GM12878 (cell line): ENCODE measurements around the gene TOR1A. TPM values are rescaled to one million over a fixed set of nuclear protein-coding genes. Genes with fewer than 3 reads are reported as not detected.

Experiments
- ATAC-seq: fragments of 200-7000 bp; cut with Tn5 transposase; 3 replicates; pipeline ENCODE4 v1.9.1; 2020; ENCODE audit warnings: mild to moderate bottlenecking, moderate library complexity
- BruUV-seq: library from RNA; stranded (reverse); fragments of 400-500 nt; replicated peaks from 2 replicates; lab custom pipeline; 2021; lab: Mats Ljungman, UMichigan
- CTCF ChIA-PET: fragments of 300-600 bp; sonication (Branson Sonifier 250); formaldehyde crosslinking; extraction: SDS; loops from one replicate; lab custom pipeline; 2021; ENCODE audit warnings: inconsistent platforms; lab: Yijun Ruan, JAX
- POLR2A ChIA-PET: fragments of 350-600 bp; formaldehyde crosslinking; extraction: SDS; loops from one replicate; lab custom pipeline; 2021; ENCODE audit warnings: inconsistent platforms; lab: Charles Lee
- RAD21 ChIA-PET: fragments of 300-600 bp; sonication (Branson Sonifier 250); formaldehyde crosslinking; loops from one replicate; lab custom pipeline; 2023; ENCODE audit warnings: antibody characterized with exemption; ENCODE audit not compliant: unreplicated experiment; lab: Charles Lee
- SMC1A ChIA-PET: fragments of 300-600 bp; sonication (Branson Sonifier 250); formaldehyde crosslinking; loops from one replicate; lab custom pipeline; 2023; ENCODE audit not compliant: unreplicated experiment, uncharacterized antibody; lab: Charles Lee
- DNase-seq: peaks from one replicate; pipeline ENCODE4 v3.0.0-alpha.2; 2011; ENCODE audit warnings: low read depth, low spot score
- FAIRE-seq: peaks from 3 replicates; lab custom pipeline; 2011; peaks lifted over from hg19 to GRCh38; lab: Jason Lieb, UNC
- H2AFZ ChIP-seq: 2 replicates; pipeline ENCODE4 v1.6.0; 2011; ENCODE audit warnings: low read depth, low read length, control low read depth; ENCODE audit not compliant: control insufficient read depth
- H3K27ac ChIP-seq: 2 replicates; pipeline ENCODE4 v1.5.1; 2011; ENCODE audit warnings: control low read depth; ENCODE audit not compliant: control insufficient read depth, insufficient read depth
- H3K27me3 ChIP-seq, 2 experiments: replicated peaks in 1 of 2; 2 replicates each; pipeline versions ENCODE4 v1.6.0 to v1.6.1; 2011; ENCODE audit warnings: low read length in 1 of 2; ENCODE audit not compliant: control insufficient read depth in 2 of 2, insufficient read depth in 2 of 2
- H3K36me3 ChIP-seq, 2 experiments: 2 replicates each; pipeline ENCODE4 v1.5.1; 2011; ENCODE audit warnings: low read length in 1 of 2; ENCODE audit not compliant: control insufficient read depth in 2 of 2, insufficient read depth in 2 of 2
- H3K4me1 ChIP-seq: 2 replicates; pipeline ENCODE4 v1.6.1; 2011; ENCODE audit warnings: mild to moderate bottlenecking, low read length, moderate library complexity, mixed read lengths; ENCODE audit not compliant: control insufficient read depth, insufficient read depth
- H3K4me2 ChIP-seq: 2 replicates; pipeline ENCODE4 v1.6.0; 2011; ENCODE audit warnings: control low read depth; ENCODE audit not compliant: control insufficient read depth, insufficient read depth
- H3K4me3 ChIP-seq: fragments of 200-600 bp; sonication (generic); 2 replicates; pipeline ENCODE4 v1.5.1; 2016
- H3K79me2 ChIP-seq: 2 replicates; pipeline ENCODE4 v1.6.0; 2011; ENCODE audit warnings: low read length; ENCODE audit not compliant: control insufficient read depth, insufficient read depth
- H3K9ac ChIP-seq: 2 replicates; pipeline ENCODE4 v1.8.0; 2011; ENCODE audit warnings: low read length, control low read depth, mixed read lengths; ENCODE audit not compliant: control insufficient read depth, insufficient read depth
- H3K9me3 ChIP-seq: replicated peaks from 3 replicates; pipeline ENCODE4 v1.5.1; 2011; ENCODE audit warnings: mild to moderate bottlenecking, low read length; ENCODE audit not compliant: control insufficient read depth, insufficient read depth
- H4K20me1 ChIP-seq: 2 replicates; pipeline ENCODE4 v1.6.0; 2011; ENCODE audit not compliant: control insufficient read depth, insufficient read depth
- ASH2L ChIP-seq: fragments of 300-600, 200-600 bp; sonication (generic); IDR thresholded peaks from 2 replicates; pipeline ENCODE4 v1.6.1; 2017; ENCODE audit warnings: low read depth, mild to moderate bottlenecking, borderline replicate concordance
- EED ChIP-seq: sonication (generic); IDR thresholded peaks from 2 replicates; pipeline ENCODE4 v1.6.1; 2016; ENCODE audit warnings: antibody characterized with exemption, low read depth
- HDGF ChIP-seq: fragments of 450-650 bp; IDR thresholded peaks from 2 replicates; pipeline ENCODE4 v1.6.1; 2016; ENCODE audit warnings: antibody characterized with exemption
- IKZF2 ChIP-seq, 2 experiments: fragments of 450-650 bp; IDR thresholded peaks; 2 replicates each; pipeline ENCODE4 v1.6.1; 2017; ENCODE audit warnings: mild to moderate bottlenecking in 2 of 2, moderate library complexity in 2 of 2
- IRF4 ChIP-seq: IDR thresholded peaks from 2 replicates; pipeline ENCODE4 v1.6.1; 2011; ENCODE audit warnings: low read depth, low read length
- MAX ChIP-seq: IDR thresholded peaks from 2 replicates; pipeline ENCODE4 v1.6.1; 2012; ENCODE audit warnings: low read depth, low read length, improper control_type of control experiment
- NFXL1 ChIP-seq: fragments of 450-650 bp; IDR thresholded peaks from 2 replicates; pipeline ENCODE4 v1.6.1; 2017; ENCODE audit warnings: antibody characterized with exemption, mild to moderate bottlenecking, borderline replicate concordance
- NR2C1 ChIP-seq: fragments of 450-650 bp; IDR thresholded peaks from 2 replicates; pipeline ENCODE4 v1.6.1; 2017; ENCODE audit warnings: antibody characterized with exemption, mild to moderate bottlenecking, moderate library complexity
- SMC3 ChIP-seq: IDR thresholded peaks from 2 replicates; pipeline ENCODE4 v1.6.1; 2011; ENCODE audit warnings: low read length, improper control_type of control experiment, borderline replicate concordance
- SREBF2 ChIP-seq: IDR thresholded peaks from 2 replicates; pipeline ENCODE4 v1.6.1; 2012; ENCODE audit warnings: mild to moderate bottlenecking, low read length
- SUZ12 ChIP-seq: fragments of 200-600 bp; sonication (generic); IDR thresholded peaks from one replicate; pipeline ENCODE4 v1.6.1; 2018; ENCODE audit warnings: antibody characterized with exemption, mild to moderate bottlenecking; ENCODE audit not compliant: unreplicated experiment
- TCF7 ChIP-seq: IDR thresholded peaks from 2 replicates; pipeline ENCODE4 v1.6.1; 2014; ENCODE audit warnings: antibody characterized with exemption, borderline replicate concordance
- ZNF217 ChIP-seq: fragments of 450-650 bp; IDR thresholded peaks from 2 replicates; pipeline ENCODE4 v1.6.1; 2017; ENCODE audit warnings: antibody characterized with exemption, mild to moderate bottlenecking
- WGBS: methylation state at CpG from one replicate; pipeline ENCODE4 v1.1.6; 2016; ENCODE audit warnings: low lambda C conversion rate; ENCODE audit not compliant: insufficient replicate concordance, insufficient coverage; ENCODE audit errors: missing lambda C conversion rate; 5-methylcytosine and 5-hydroxymethylcytosine counted together
- in situ Hi-C: fragments of 300-500 bp; cut with MboI; formaldehyde crosslinking; loops from 9 replicates; pipeline ENCODE4 v1.14.3; 2018; ENCODE audit warnings: mixed read lengths
- intact Hi-C: fragments of 100-400 bp; cut with micrococcal nuclease; formaldehyde crosslinking; loops from one replicate; pipeline ENCODE4 v1.14.2; 2022; ENCODE audit not compliant: unreplicated experiment
- polyA plus RNA-seq, 11 experiments: library from polyadenylated mRNA; depleted of rRNA in 4 of 11; unstranded in 6 of 11; stranded (reverse) in 5 of 11; fragments of >200 nt; fragmentation: Nextera tagmentation in 4 of 11; fragmentation: Illumina TruSeq in 1 of 11; extraction: Ambion mirVana in 4 of 11; extraction: Trizol in 1 of 11; gene quantifications; 1 replicate in 1 of 11; 2 replicates in 10 of 11; pipeline versions ENCODE4 v1.2.1 to v1.2.3, GENCODE V29; 2011 to 2016; ENCODE audit warnings: inconsistent platforms in 2 of 11, missing spikeins in 2 of 11, low read depth in 1 of 11
- total RNA-seq, 4 experiments: library from RNA; depleted of rRNA in 3 of 4; stranded (reverse); fragments of >200 nt in 3 of 4; fragmentation: Illumina TruSeq in 1 of 4; extraction: Trizol in 1 of 4; gene quantifications; 2 replicates each; pipeline versions ENCODE4 v1.2.1 to v1.2.3, GENCODE V29; 2013 to 2021
- TF ChIP-seq, protein P1 (sequence below): fragments of 450-650 bp; IDR thresholded peaks from 2 replicates; pipeline ENCODE4 v1.6.1; 2017; ENCODE audit warnings: antibody characterized with exemption, mild to moderate bottlenecking, moderate library complexity

TOR1A gene
- total and polyA plus RNA-seq, 10 of the 15 experiments (the other 5 are each of a cell fraction or from before 2014, with no cell fraction given) = 3.2 to 60.8 (median 38.6) TPM

- ChIA-PET RAD21 (no interaction called here), CTCF (interaction anchor here (0.6 kb wide), 1 partner anchor 54 kb away, joined by 3 read pairs; no protein-coding TSS in a partner anchor), SMC1A (interaction anchor here (1.3 kb wide), 1 partner anchor 10 kb away, joined by 3 read pairs; no protein-coding TSS in a partner anchor), POLR2A (no interaction called here)
- intact Hi-C loops = no loop called here
- no peak for FAIRE-seq
- H3K4me1 ChIP-seq = no peaks in the 10 kb centered on the region
- H3K9ac ChIP-seq = no peak overlapping the region
- H3K27me3 ChIP-seq = no peaks in the 10 kb centered on the region
- TF ChIP-seq IKZF2 (IDR thresholded peaks at IDR 0.05) = no peak
- TF ChIP-seq HDGF = no peak
- TF ChIP-seq ZNF217 = no peak
- no peak for TF ChIP-seq IRF4
- no peaks in the 10 kb centered on the region; a peak in 2 of 4 replicates for H3K36me3 ChIP-seq
- H2AFZ ChIP-seq = no peak overlapping the region
- DNase-seq = no peak
- H3K9me3 ChIP-seq = no peaks in the 10 kb centered on the region
- in situ Hi-C loops = loop anchor here (25.0 kb wide), 1 partner anchor 1412 kb away; no protein-coding TSS in a partner anchor
- no peak for ATAC-seq
- no peak overlapping the region for H3K27ac ChIP-seq
- no peak overlapping the region for H3K4me2 ChIP-seq
- WGBS = 67% methylated on average over 6 of the region's 6 CpGs
- no TSS peak for BruUV-seq
- H3K4me3 ChIP-seq = no peak overlapping the region
- no peaks in the 10 kb centered on the region for H4K20me1 ChIP-seq
- no peaks in the 10 kb centered on the region for H3K79me2 ChIP-seq
Measured at GRCh38 chr9:129849901-129850300, 26.0 kb upstream of the TOR1A start.

DNA sequence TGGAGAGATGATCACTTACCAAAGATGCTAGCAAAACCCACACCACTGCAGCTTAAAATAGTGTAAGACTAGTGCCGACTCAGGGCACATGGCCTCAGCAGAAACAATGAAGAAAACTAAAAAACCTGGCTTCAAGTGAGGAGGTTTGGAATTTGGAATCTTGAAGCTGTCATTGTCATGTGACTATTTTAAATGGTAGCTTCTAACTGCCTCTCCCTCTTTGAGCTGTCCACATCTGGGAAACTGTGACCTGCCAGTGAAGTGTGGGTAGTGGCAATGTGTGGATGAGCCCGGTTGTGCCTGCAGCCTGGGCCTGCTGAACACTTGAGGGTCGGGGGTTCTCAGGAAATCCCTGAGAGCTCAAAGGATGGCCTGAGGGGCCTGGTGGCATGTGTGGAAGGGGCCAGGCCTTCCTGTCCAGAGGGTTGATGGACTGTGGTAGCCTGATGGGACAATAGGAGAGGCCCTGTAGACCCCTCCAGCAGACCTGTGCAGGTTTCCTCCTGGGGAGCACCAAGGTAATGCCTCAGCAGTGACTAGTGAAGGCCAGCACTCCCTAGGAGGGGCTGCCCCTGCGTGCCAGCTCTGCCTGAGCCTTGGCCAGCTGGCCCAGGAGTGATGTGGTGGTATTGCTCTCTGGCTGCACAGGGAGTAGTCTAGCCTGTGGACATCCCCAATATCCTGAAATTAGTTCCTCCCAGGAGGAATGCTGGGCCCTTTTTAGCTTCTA lies 24.9 kb upstream of the TOR1A start:
- no peaks in the 10 kb centered on the region for H3K79me2 ChIP-seq
- no peak overlapping the region for H3K4me3 ChIP-seq
- no peaks in the 10 kb centered on the region for H3K4me1 ChIP-seq
- WGBS = 48% methylated on average over 4 of the region's 4 CpGs
- no peaks in the 10 kb centered on the region for H3K9me3 ChIP-seq
- intact Hi-C loops (no loop called here), in situ Hi-C loops (loop anchor here (25.0 kb wide), 1 partner anchor 1413 kb away; no protein-coding TSS in a partner anchor)
- H2AFZ ChIP-seq = no peak overlapping the region
- no peaks in the 10 kb centered on the region for H4K20me1 ChIP-seq
- DNase-seq (no peak), FAIRE-seq (no peak), ATAC-seq (no peak)
- no peak overlapping the region for H3K9ac ChIP-seq
- no peaks in the 10 kb centered on the region for H3K27me3 ChIP-seq
- no peak overlapping the region for H3K27ac ChIP-seq
- CTCF ChIA-PET = interaction anchor here (0.6 to 0.8 kb wide), 2 partner anchors 11 to 258 kb away, joined by 3 read pairs; no protein-coding TSS in a partner anchor
- SMC1A ChIA-PET = interaction anchor here (0.6 to 1.3 kb wide), 2 partner anchors 11 to 57 kb away, joined by 3 read pairs; no protein-coding TSS in a partner anchor
- POLR2A ChIA-PET = no interaction called here
- H3K36me3 ChIP-seq = no peaks in the 10 kb centered on the region; a peak in 1 of 4 replicates
- no TSS peak for BruUV-seq
- RAD21 ChIA-PET = no interaction called here
- H3K4me2 ChIP-seq = no peak overlapping the region
- TF ChIP-seq ASH2L = no peak
- TF ChIP-seq MAX = no peak
- no peak for TF ChIP-seq NR2C1
- no peak for TF ChIP-seq IRF4
- no peak for TF ChIP-seq NFXL1
- TF ChIP-seq SUZ12 = no peak
- TF ChIP-seq SMC3 = no peak
- no peak for TF ChIP-seq SREBF2
- TF ChIP-seq TCF7 = no peak
- TF ChIP-seq, protein P1, sequence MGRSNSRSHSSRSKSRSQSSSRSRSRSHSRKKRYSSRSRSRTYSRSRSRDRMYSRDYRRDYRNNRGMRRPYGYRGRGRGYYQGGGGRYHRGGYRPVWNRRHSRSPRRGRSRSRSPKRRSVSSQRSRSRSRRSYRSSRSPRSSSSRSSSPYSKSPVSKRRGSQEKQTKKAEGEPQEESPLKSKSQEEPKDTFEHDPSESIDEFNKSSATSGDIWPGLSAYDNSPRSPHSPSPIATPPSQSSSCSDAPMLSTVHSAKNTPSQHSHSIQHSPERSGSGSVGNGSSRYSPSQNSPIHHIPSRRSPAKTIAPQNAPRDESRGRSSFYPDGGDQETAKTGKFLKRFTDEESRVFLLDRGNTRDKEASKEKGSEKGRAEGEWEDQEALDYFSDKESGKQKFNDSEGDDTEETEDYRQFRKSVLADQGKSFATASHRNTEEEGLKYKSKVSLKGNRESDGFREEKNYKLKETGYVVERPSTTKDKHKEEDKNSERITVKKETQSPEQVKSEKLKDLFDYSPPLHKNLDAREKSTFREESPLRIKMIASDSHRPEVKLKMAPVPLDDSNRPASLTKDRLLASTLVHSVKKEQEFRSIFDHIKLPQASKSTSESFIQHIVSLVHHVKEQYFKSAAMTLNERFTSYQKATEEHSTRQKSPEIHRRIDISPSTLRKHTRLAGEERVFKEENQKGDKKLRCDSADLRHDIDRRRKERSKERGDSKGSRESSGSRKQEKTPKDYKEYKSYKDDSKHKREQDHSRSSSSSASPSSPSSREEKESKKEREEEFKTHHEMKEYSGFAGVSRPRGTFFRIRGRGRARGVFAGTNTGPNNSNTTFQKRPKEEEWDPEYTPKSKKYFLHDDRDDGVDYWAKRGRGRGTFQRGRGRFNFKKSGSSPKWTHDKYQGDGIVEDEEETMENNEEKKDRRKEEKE = no peak
- no peak for TF ChIP-seq EED
